MM.1S (cell line): Measurements from ENCODE around the gene BLOC1S4.

Experiments
- EZH2 ChIP-seq: fragments of 300-600 bp; sonication (generic); optimal IDR thresholded peaks from 2 replicates; pipeline ENCODE3; 2017; ENCODE audit warnings: low read depth, mild to moderate bottlenecking, antibody characterized with exemption, low read length, mixed read lengths
- TF ChIP-seq, protein P1 (sequence below): fragments of 300-600 bp; sonication (generic); IDR thresholded peaks from 2 replicates; pipeline ENCODE4 v1.5.1; 2016; ENCODE audit warnings: antibody characterized with exemption, low read length, mixed read lengths

DNA sequence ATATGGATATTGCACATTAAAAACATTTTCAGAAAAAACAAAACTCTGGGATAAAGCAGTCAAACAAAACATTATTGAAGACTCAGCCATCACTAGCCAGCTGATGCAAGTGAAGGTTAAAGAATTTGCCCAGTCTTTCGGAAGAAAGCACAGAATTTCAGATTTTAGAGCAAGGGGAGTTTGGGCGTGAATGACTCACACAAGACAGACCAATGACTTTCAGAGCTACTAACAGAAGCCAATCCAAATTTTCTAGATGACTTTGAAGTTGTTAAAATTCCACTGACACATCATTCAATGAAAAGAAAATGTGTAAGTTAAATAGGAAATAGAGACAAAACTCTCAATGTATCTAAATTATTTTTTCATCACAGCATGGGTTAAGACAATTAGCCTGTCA is 10.3 kb upstream of the BLOC1S4 start:
- TF ChIP-seq EZH2, result no peak
- TF ChIP-seq, protein P1, sequence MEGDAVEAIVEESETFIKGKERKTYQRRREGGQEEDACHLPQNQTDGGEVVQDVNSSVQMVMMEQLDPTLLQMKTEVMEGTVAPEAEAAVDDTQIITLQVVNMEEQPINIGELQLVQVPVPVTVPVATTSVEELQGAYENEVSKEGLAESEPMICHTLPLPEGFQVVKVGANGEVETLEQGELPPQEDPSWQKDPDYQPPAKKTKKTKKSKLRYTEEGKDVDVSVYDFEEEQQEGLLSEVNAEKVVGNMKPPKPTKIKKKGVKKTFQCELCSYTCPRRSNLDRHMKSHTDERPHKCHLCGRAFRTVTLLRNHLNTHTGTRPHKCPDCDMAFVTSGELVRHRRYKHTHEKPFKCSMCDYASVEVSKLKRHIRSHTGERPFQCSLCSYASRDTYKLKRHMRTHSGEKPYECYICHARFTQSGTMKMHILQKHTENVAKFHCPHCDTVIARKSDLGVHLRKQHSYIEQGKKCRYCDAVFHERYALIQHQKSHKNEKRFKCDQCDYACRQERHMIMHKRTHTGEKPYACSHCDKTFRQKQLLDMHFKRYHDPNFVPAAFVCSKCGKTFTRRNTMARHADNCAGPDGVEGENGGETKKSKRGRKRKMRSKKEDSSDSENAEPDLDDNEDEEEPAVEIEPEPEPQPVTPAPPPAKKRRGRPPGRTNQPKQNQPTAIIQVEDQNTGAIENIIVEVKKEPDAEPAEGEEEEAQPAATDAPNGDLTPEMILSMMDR, result no peak
